ENCODE measurements around the gene IL18RAP. TPM values are rescaled to one million over a fixed set of nuclear protein-coding genes. Genes with fewer than 3 reads are reported as not detected.

Gene IL18RAP
- polyA plus RNA-seq, 5 donors = 0.68 to 1.6 (median 1.2) TPM

DNA sequence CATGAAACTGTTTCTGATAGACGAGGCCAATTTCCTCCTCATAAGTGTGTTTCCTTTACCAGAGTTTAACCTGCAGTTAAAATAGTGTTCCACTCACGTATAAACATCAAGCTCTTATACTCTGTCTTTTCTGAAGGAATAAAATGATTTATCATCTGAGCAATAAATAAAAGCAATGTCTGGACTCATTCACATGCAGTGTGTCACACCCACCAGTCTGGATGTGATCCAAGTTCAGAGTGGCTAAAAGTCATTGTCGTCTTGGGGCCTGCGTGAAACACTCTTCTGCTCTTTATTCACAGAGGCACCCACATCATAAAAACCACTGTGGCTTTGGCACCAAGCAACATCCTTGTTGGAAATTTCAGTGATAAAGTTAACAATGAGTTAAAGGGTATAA lies 30.5 kb downstream of the IL18RAP start:
- DNase-seq = no peak

DNA sequence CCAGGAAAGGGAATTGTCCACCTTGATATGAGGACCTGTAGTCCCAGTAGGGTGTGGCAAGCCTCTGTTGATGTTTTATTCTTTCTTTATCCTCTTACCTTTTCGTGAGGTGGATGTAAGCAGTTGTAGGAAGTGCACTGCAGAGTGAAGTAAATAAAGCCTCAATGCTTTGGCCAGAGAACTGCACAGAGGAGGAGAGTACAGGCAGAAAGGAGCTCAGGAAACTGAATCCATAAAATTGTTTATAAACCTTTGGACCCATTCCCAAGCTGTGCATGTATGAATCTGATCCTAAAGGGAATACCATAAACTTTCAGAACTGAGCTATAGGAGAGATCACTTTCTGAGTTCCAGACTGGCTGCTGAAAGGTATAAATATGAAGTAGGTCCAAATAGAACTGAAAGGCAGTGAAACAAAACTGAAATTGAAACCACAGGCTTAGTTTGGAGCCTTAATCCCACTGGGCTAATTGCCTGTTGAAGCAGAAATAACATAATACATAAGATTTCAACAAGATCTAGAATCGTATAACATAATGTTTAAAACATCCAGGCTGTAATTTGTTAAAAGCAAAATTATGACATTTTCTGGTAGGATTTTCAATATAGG lies 32.2 kb downstream of the IL18RAP start:
- DNase-seq = no peak

DNA sequence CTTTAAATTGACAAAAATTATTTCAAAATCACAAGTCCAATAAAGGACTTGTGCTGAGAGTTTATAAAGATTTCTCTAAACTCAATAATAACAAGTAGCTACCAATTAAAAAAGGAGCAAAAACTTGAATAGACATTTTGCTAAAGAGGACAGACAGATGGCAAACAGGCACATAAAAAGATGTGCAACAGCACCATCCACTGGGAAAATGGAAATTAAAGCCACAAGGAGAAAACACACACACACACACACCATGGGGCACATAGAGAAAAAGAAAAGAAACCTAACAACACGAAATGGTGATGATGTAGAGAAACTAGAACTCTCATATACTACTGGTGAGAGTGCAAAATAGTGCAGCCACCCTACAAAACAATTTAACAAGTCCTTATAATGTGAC lies 37.5 kb downstream of the IL18RAP start:
- no peak for DNase-seq

DNA sequence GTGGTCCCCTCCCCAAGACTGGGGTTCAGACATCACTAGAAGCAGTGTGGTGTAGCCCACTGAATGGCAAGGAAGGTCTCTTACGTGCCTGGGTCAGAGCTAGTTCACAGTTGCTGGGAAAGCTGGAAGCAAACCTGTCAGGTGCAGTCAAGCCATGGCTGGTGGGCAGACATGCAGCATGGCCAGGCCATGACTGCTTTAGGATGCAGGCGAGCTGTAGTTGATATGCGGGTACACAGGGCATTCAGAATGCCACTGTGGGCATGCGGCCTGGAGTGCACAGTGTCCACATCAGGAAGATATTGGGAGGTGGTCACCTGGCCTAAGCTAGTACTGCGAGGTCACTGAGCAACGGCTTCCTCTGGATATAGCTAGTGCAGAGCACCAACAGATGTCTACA lies 38.2 kb downstream of the IL18RAP start:
- DNase-seq = no peak

DNA sequence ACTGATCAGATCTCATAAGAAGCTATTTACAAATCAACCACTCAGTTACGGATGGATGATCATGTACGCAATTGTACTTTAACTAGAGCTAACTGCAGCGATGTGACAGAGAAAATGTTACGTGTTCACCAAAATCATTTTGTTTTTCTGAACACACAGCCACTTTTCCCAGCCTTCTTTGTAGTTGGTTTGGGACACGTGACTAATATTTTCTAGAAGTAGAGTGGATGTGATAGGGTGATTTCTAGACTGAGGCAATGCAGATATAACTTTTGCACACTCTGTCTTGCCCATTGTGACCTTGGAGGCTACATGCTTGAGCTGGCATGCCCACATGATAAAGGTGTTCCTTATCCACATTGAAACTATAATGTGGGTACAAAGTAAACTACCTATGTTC lies 40.2 kb downstream of the IL18RAP start:
- DNase-seq = no peak

DNA sequence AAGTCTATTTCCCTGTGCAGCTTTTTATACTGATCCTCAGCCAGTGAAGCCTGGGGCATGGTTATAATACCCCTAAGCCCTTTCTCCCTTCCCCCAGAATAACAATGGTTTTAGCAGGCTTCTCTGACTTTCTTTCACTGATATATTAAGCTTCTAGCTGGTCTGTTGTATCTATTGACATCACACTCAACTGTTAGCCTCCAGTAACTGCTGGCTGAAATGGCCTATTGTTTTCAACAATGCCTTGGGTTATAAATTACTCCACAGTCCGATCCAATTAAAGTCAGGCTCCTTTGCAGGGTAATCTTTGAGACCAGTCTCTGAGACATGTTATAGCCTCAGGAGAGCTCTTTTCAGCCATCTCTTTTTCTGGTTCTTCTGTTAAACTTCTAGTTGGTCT lies 47.2 kb downstream of the IL18RAP start:
- no peak for DNase-seq

DNA sequence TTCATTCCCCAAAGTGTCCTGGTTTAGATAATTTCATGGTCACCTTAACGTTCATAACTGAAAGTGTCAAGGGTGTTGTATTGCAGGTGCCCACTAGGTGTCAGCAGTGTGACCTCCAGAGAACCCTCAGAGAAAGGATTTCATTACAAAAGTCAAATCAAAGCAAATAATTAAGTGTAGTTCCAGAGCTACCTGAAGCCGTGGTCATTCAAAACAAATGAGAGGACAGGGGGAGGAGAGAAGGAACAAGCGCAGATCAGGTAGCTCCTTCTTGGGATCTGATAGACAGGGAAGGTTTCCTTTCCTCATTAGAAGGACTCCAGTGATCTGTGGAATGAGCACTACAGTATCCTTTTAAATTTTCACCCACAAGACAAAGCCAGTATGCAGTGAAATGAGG lies 50.1 kb downstream of the IL18RAP start, which contains the start of gene SLC9A4:
Gene SLC9A4 (plus strand): TSS at position 207 of the 400 bp plus-strand sequence. CDS start 534 bp downstream, outside the sequence.
- DNase-seq = peak; percentile 18 to 19

DNA sequence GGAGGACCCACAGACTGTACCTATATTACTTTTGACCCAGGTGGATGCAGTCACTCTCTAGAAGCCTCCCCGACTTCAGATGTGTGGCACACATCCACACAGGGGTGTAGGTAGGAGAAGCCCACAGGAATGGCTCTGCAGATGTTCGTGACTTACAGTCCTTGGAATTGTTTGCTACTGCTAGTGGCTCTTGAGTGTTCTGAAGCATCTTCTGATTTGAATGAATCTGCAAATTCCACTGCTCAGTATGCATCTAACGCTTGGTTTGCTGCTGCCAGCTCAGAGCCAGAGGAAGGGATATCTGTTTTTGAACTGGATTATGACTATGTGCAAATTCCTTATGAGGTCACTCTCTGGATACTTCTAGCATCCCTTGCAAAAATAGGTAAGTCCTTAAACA lies 50.7 kb downstream of the IL18RAP start:
- DNase-seq = no peak

DNA sequence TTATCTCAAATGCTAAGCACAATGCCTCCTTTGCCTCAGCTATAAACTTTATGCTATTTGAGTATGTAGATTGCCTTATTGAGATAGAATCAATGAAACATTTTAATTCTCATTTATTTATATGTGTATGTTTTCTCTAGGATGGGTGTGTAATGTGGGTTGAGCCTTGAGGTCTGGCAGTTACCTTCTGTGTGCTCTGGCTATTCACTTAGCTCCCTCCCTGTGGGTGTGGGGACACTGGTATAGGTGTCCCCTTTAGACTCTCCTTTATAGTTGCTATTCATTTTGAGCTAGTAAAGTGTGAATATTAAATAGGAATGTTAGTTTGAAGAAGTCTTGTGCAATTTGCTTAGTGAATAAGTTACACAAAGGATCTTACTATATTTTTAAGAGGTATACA lies 51.8 kb downstream of the IL18RAP start:
- no peak for DNase-seq

DNA sequence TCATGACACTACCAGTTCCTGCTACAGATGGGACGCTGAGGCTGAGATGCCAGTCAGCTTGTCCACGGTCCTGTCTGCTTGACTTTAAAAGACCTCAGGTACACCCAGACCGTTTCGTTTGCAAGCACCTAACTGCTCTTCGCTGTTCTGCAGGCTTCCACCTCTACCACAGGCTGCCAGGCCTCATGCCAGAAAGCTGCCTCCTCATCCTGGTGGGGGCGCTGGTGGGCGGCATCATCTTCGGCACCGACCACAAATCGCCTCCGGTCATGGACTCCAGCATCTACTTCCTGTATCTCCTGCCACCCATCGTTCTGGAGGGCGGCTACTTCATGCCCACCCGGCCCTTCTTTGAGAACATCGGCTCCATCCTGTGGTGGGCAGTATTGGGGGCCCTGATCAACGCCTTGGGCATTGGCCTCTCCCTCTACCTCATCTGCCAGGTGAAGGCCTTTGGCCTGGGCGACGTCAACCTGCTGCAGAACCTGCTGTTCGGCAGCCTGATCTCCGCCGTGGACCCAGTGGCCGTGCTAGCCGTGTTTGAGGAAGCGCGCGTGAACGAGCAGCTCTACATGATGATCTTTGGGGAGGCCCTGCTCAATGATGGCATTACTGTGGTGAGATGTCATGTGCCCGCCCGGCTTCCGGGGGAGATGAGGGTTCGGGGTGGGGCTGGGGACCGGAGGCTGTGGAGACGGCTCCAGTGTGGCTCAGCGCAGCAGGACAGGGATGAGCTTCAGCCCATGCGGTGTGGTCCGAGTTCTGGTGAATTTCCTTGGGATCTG lies 55.9 kb downstream of the IL18RAP start:
- no peak for DNase-seq

DNA sequence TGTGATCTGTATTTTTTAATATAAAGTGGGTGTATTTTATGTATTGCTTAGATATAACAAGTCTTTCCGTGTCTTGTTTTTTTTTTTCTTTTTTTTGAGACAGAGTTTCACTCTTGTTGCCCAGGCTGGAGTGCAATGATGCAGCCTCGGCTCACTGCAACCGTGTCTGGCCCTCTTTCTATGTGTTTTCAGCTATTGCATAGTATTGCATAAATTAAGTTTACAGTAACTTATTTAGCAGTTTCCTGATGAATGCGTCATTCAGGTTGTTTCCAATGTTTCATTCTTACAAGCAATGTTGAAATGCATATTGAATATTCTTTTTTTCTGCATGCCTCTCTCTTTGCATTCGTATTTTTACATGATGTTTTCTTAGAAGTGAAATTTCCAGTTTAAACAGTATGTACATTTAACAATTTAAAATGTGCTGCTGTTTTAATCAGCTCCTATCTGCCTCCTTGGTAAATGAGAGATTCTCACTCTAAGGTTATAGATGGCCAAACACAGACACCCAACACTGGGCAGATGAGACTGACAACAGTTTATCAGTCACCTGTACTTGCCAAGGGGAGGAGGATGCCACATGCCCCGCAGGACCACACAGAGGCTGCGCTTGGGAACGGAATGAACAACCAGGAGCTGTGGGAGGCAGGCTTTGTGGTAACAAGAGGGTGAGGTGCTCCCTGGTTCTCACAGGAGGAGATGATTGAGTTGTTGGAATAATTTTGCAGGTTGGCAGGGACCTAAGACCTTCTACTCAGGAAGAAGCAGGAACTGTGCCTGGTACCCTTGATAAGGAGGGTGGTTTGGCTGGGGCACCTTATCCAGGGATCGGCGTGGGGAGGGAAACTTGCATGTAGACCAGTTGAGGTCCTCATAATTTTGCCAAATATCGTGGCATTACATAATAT lies 57.6 kb downstream of the IL18RAP start:
- DNase-seq = no peak

DNA sequence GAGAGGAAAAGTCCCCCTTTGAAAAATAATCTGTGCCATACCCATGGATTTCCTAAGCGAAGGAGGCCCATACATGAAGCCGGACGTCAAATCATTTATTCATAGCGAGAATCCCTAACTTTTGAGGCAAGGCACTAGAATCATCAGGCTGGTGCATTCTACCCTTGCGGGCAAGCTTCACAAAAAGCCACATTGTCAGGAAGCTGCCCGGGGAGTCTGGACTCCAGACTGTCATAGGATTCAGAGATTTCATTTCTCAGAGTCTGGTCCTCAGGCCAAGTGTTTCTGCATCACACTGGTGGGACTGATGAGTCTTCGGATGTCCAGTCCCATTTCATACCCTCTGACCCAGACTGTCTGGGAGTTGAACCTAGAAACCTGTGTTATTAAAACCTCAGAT lies 59.0 kb downstream of the IL18RAP start:
- DNase-seq = no peak

DNA sequence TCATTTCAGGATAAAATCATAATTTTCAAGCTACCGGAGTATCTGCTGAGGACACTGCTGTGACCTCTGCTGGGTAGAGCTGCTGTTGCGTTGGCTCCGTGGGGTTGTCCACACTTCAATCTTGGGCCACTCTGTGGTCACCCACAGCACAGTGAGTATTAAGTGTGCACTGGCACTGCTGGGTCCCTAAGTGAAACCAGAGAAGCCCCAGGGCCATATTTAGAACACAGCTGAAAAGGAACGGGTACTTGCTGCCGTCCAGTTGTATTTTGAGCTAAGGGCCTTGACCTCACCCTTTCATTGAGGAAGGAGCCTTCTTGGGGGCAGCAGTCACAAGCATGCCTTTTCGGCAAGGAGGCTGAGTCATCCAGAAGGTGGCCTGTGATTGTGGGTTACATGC lies 60.1 kb downstream of the IL18RAP start:
- DNase-seq = no peak

DNA sequence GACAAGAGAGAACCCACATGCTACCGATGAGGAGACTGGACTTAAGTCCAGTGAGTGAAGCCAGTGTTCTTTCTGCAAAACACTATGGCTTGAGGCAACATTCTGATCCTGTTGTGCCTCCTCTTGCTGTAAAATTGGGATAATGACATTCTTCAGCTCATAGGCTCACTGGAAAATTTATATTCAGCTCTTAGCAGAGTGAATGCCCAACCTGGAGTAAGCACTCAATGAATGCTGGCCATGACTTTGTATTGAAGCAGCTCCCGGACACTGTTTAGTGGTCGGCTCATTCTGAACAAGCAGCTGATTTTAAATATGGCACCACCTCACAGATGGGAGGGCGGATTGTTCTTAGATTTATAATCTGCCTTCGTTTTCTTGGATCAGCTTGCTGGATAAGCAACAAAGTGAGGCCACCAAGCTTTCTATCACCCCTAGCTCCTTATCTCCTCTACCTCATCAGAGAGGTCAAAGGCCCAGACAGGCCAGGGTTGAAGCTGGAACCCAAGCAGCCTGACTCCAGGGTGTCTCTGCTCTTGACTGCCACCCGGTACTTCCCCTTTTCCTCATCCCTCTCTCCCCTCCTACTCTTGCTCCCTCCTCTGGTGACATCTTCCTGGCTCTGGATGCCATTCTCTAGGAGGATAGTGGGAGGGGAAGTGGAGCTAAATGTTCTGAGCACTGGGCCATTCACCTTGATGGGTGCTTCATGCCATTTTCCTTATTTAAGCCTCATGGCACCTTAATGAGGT lies 61.5 kb downstream of the IL18RAP start:
- DNase-seq = no peak

DNA sequence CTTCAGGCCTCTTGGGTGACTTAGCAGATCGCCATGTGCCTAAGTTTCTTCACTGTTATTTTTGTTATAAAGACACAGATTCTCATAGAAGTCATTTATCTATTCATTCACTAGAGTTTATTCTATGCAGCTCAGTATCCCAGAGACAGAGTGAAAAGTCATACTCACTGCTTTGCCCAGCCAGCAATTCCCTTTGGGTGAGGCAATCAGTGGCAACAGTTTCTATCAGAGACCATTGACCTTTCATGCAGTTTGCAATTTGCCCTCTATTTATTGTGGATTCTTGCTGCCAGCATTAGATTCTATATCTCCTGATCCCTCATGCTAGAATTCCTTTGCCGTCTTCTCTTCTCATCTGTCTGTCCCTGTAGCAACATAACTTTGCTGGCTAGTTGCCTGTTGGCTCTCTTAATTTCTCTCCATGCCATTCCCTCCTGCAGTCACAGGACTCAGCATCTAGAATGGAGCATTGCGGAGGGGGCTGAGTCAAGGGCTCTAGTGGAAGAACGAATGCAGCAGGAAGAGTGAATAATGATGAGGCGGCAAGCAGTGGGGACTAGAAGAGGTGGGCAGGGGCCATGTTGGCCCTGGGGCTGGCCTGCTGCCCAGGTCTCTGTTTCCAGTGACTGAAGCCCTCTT lies 62.3 kb downstream of the IL18RAP start:
- no peak for DNase-seq

DNA sequence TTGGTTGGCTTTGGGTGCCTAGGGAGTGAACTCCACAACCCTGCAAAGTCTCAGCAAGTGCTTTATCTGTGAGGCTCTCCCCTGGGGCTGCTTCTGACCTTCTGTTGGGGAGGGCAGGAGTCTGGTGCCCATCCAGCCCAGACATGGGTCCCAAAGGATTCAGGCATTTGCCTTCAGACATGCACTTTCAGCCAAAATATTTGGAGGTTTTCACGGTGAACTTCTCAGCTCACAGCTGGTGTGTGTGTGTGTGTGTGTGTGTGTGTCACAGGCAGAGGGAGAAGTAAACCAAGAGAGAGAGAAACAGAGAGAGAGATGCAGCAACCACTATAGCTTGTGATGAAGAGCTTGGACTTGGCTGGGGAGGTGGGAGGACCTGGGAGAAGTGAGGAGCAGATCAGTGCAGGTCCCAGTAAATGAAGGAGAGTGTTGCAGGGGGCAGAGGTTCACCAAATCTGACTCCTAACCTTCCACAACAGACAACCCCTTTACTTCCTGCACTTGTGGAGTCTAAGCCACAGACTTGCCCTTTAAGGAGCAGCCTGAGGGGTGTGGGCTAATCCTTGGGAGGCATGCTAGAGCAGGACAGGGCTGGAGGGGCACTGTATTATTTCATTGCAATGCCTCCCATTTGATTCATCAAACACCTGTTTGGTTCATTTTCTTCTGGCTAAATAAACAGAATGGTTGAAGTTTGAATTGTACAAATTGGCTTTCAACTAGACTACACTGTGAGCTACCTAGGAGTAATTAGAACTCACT lies 64.2 kb downstream of the IL18RAP start:
- DNase-seq = no peak

DNA sequence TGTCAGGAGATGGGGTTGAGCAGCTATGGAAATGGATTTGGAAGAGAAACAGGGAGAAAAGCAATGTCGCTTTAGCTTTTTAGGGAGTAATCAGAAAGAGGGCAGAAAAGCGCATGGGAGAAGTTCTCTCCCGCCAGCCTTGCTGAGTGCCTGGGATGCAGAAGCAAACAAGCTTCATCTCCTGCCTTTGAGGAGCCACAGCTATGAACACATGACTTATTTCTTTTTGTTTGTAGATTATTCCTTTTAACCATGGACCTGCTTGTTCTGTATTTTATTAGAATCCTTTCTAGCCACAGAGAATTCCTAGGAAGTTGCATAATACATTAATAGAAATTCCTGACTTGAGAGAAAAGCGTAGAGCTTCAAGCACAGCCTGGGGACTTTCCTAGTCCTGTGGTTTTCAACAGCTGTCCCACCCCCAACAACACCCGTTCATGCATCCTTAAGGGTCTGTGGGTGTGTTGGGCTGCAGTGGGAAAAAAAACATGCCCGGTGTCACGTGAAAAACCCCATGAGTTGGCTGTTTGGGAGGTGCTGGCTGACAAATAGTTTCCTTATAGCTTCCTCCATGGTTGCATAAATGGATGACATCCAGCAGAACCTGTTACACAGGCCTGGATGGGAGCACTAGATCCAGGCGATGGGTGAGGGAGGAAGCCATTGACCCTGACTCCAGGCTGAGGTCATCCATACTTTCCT lies 65.0 kb downstream of the IL18RAP start:
- peak; percentile 9 to 10 for DNase-seq

DNA sequence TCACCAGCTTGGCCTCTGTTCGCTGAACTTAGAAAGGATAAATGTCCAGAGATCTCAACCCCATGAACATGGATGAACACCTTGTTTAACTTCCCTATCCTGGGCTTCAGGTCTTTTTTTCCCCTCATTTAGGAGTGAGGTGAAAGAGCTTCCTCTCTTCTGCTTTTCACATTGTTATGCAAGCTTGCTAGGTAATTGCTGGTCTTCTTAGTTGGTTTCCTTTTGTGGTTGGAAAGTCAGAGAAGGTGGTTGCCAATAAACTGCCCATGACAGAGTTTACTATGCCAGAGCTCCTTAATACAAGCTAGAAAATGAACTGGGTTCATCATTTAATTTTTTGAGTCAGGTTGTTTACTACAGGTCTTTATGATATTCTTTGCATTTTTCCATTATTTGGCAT lies 66.7 kb downstream of the IL18RAP start:
- DNase-seq = no peak

DNA sequence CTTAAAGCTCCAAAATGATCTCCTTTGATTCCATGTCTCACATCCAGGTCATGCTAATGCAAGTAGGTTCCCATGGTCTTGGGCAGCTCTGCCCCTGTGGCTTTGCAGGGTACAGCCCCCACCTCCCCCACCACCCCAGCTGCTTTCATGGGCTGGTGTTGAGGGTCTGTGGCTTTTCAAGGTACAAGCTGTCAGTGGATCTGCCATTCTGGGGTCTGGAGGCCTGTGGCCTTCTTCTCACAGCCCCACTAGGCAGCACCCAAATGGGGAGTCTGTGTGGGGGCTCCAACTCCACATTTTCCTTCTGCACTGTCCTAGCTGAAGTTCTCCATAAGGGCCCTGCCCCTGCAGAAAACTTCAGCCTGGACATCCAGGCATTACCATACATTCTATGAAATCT lies 69.0 kb downstream of the IL18RAP start:
- no peak for DNase-seq

DNA sequence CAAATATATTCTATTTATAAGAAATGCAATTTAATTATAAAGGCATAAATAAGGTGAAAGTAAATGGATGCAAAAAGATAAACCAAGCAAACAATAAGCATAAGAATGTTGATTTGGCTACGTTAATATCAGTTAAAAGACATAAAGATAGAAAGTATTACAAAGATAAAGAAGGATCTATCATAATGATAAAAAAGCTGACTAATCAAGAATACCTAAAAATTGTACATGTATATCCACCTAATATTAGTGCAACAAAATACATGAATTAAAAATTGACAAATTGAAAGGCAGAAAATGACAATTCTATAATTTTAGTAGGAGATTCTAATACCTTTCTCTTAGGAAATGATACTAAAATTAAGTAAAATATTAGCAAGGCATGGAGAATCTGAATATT lies 71.6 kb downstream of the IL18RAP start:
- no peak for DNase-seq

Measured in right lung (tissue), 5 donors.